HCT116 (cell line): ENCODE measurements around the gene ICAM2. TPM values are rescaled to one million over a fixed set of nuclear protein-coding genes. Genes with fewer than 3 reads are reported as not detected.

Source experiments
- ATAC-seq: fragments of 200-7000 bp; cut with Tn5 transposase; 2 replicates; pipeline ENCODE4 v1.9.1; 2020; ENCODE audit warnings: mild to moderate bottlenecking, moderate library complexity
- BruUV-seq: library from RNA; stranded (reverse); fragments of 400-500 nt; replicated peaks from 2 replicates; lab custom pipeline; 2021; lab: Mats Ljungman, UMichigan
- CTCF ChIA-PET: fragments of 300-600 bp; sonication (Branson Sonifier 250); formaldehyde crosslinking; loops from one replicate; lab custom pipeline; 2021; ENCODE audit warnings: antibody characterized with exemption; lab: Charles Lee
- POLR2A ChIA-PET: fragments of 300-600, 350-600 bp; sonication (Branson Sonifier 250); formaldehyde crosslinking; loops from one replicate; lab custom pipeline; 2021; ENCODE audit warnings: antibody characterized with exemption; lab: Charles Lee
- RAD21 ChIA-PET, 2 experiments: fragments of 300-600 bp; sonication (Branson Sonifier 250); formaldehyde crosslinking; loops; one replicate each; lab custom pipeline; 2023; ENCODE audit warnings: low total read pairs in 2 of 2; ENCODE audit not compliant: uncharacterized antibody in 2 of 2, unreplicated experiment in 2 of 2, low non-redundant PET in 1 of 2; lab: Charles Lee
- DNase-seq: peaks from one replicate; pipeline ENCODE4 v3.0.0-alpha.2; 2010; ENCODE audit warnings: low read depth, low spot score
- H2AFZ ChIP-seq: fragments of 200-600 bp; shearing (Covaris generic), sonication (generic); 2 replicates; pipeline ENCODE4 v1.6.1; 2017; ENCODE audit warnings: low read depth, mixed run types, mixed read lengths, antibody characterized with exemption, low read length; ENCODE audit not compliant: poor library complexity, severe bottlenecking
- H3K27ac ChIP-seq: 2 replicates; pipeline ENCODE4 v1.5.1; 2012; ENCODE audit warnings: low read depth, low read length
- H3K27me3 ChIP-seq: fragments of 200-600 bp; sonication (generic); 2 replicates; pipeline ENCODE4 v1.6.1; 2016; ENCODE audit warnings: mixed run types, low read length, mixed read lengths; ENCODE audit not compliant: insufficient read depth
- H3K36me3 ChIP-seq, 2 experiments: fragments of 200-500 bp in 1 of 2; fragments of 200-600 bp in 1 of 2; sonication (Bioruptor generic) in 1 of 2; sonication (generic) in 1 of 2; 2 replicates each; pipeline versions ENCODE4 v1.5.1 to v1.6.1; 2014 to 2016; ENCODE audit warnings: low read length in 2 of 2, inconsistent platforms in 1 of 2, mixed read lengths in 1 of 2, mixed run types in 1 of 2; ENCODE audit not compliant: insufficient read depth in 2 of 2, control insufficient read depth in 1 of 2
- H3K4me1 ChIP-seq, 2 experiments: fragments of 200-600 bp in 1 of 2; sonication (generic) in 1 of 2; 2 replicates each; pipeline versions ENCODE4 v1.5.1 to v1.6.1; 2012 to 2017; ENCODE audit warnings: low read length in 2 of 2, inconsistent platforms in 1 of 2, mild to moderate bottlenecking in 1 of 2, mixed read lengths in 1 of 2, mixed run types in 1 of 2, moderate library complexity in 1 of 2; ENCODE audit not compliant: insufficient read depth in 2 of 2, control insufficient read depth in 1 of 2
- H3K4me2 ChIP-seq: fragments of 200-600 bp; sonication (generic); 2 replicates; pipeline ENCODE4 v1.6.1; 2017; ENCODE audit warnings: mixed run types, low read length, mixed read lengths
- H3K4me3 ChIP-seq, 2 experiments: fragments of 200-600 bp in 1 of 2; sonication (generic) in 1 of 2; replicated peaks in 1 of 2; 2 replicates each; pipeline ENCODE4 v1.5.1; 2011 to 2016; ENCODE audit warnings: low read length in 2 of 2, control low read depth in 1 of 2, low read depth in 1 of 2, mild to moderate bottlenecking in 1 of 2, mixed read lengths in 1 of 2, mixed run types in 1 of 2
- H3K79me2 ChIP-seq: fragments of 200-600 bp; sonication (generic); 2 replicates; pipeline ENCODE4 v1.6.1; 2017; ENCODE audit warnings: mild to moderate bottlenecking, mixed run types, low read length, moderate library complexity, mixed read lengths; ENCODE audit not compliant: insufficient read depth
- H3K9ac ChIP-seq: fragments of 200-600 bp; sonication (generic); 2 replicates; pipeline ENCODE4 v1.6.1; 2016; ENCODE audit warnings: low read length, mixed read lengths
- H3K9me2 ChIP-seq: fragments of 200-600 bp; sonication (generic), shearing (Covaris generic); 2 replicates; pipeline ENCODE4 v1.6.1; 2017; ENCODE audit warnings: mixed run types, mild to moderate bottlenecking, moderate library complexity; ENCODE audit not compliant: insufficient read depth
- H3K9me3 ChIP-seq, 2 experiments: fragments of 200-500 bp in 1 of 2; fragments of 200-600 bp in 1 of 2; sonication (Bioruptor generic) in 1 of 2; sonication (generic) in 1 of 2; 2 replicates each; pipeline ENCODE4 v1.6.1; 2014 to 2017; ENCODE audit warnings: low read length in 2 of 2, mixed read lengths in 2 of 2, inconsistent platforms in 1 of 2, low read depth in 1 of 2, mild to moderate bottlenecking in 1 of 2, mixed run types in 1 of 2, moderate library complexity in 1 of 2; ENCODE audit not compliant: control insufficient read depth in 1 of 2, insufficient read depth in 1 of 2
- H4K20me1 ChIP-seq: fragments of 200-600 bp; sonication (generic), shearing (Covaris generic); 2 replicates; pipeline ENCODE4 v1.6.1; 2017; ENCODE audit warnings: mixed run types, mild to moderate bottlenecking, moderate library complexity; ENCODE audit not compliant: insufficient read depth
- CBX3 ChIP-seq: IDR thresholded peaks from 2 replicates; pipeline ENCODE4 v1.6.1; 2012; ENCODE audit warnings: low read depth
- CEBPB ChIP-seq: IDR thresholded peaks from 2 replicates; pipeline ENCODE4 v1.6.1; 2012; ENCODE audit warnings: low read depth
- EGR1 ChIP-seq: IDR thresholded peaks from 2 replicates; pipeline ENCODE4 v1.6.1; 2012; ENCODE audit warnings: low read depth
- ELF1 ChIP-seq: IDR thresholded peaks from 2 replicates; pipeline ENCODE4 v1.6.1; 2012; ENCODE audit warnings: low read depth, borderline replicate concordance
- FOSL1 ChIP-seq: IDR thresholded peaks from 2 replicates; pipeline ENCODE4 v1.6.1; 2012; ENCODE audit warnings: low read depth
- POLR2A ChIP-seq: IDR thresholded peaks from 2 replicates; pipeline ENCODE4 v1.7.0; 2011; ENCODE audit warnings: borderline replicate concordance; ENCODE audit not compliant: insufficient read depth, insufficient read length; ENCODE audit errors: extremely low read depth
- POLR2AphosphoS5 ChIP-seq: IDR thresholded peaks from 2 replicates; pipeline ENCODE4 v1.6.1; 2011; ENCODE audit warnings: mild to moderate bottlenecking, low read depth, low read length, moderate library complexity
- RAD21 ChIP-seq: IDR thresholded peaks from 2 replicates; pipeline ENCODE4 v1.6.1; 2012; ENCODE audit warnings: low read depth, mild to moderate bottlenecking
- SIN3A ChIP-seq: IDR thresholded peaks from 2 replicates; pipeline ENCODE4 v1.6.1; 2012; ENCODE audit warnings: low read depth
- SRF ChIP-seq: IDR thresholded peaks from 2 replicates; pipeline ENCODE4 v1.6.1; 2012; ENCODE audit warnings: low read depth
- TCF7L2 ChIP-seq: IDR thresholded peaks from 2 replicates; pipeline ENCODE4 v1.7.0; 2011; ENCODE audit warnings: borderline replicate concordance, inconsistent platforms; ENCODE audit not compliant: insufficient read depth, insufficient read length; ENCODE audit errors: extremely low read depth
- YY1 ChIP-seq: IDR thresholded peaks from 2 replicates; pipeline ENCODE4 v1.6.1; 2011; ENCODE audit warnings: low read length, low read depth, moderate library complexity, mild to moderate bottlenecking; ENCODE audit not compliant: insufficient replicate concordance; ENCODE audit errors: extremely low read depth
- ZBTB33 ChIP-seq: IDR thresholded peaks from 2 replicates; pipeline ENCODE4 v1.6.1; 2011; ENCODE audit warnings: mild to moderate bottlenecking, low read length, moderate library complexity; ENCODE audit not compliant: insufficient replicate concordance; ENCODE audit errors: extremely low read depth
- ZFX ChIP-seq: fragments of 450-650 bp; IDR thresholded peaks from 2 replicates; pipeline ENCODE4 v1.6.1; 2017
- ZNF274 ChIP-seq: fragments of 200-500 bp; sonication (Bioruptor generic); IDR thresholded peaks from 2 replicates; pipeline ENCODE4 v1.6.1; 2014; ENCODE audit warnings: mild to moderate bottlenecking, low read depth, low read length, inconsistent platforms
- intact Hi-C: fragments of 100-400 bp; cut with micrococcal nuclease; formaldehyde crosslinking; loops from 2 replicates; pipeline ENCODE4 v1.10.0; 2022
- total RNA-seq: library from RNA; stranded (reverse); gene quantifications from one replicate; pipeline ENCODE4 v1.2.1, GENCODE V29; 2021; ENCODE audit not compliant: unreplicated experiment
- TF ChIP-seq, protein P1 (sequence below): IDR thresholded peaks from 2 replicates; pipeline ENCODE4 v1.6.1; 2012; ENCODE audit warnings: low read depth
- TF ChIP-seq, protein P2 (sequence below): IDR thresholded peaks from 2 replicates; pipeline ENCODE4 v1.6.1; 2012
- TF ChIP-seq, protein P3 (sequence below), 3 experiments: fragments of 200-600 bp in 1 of 3; sonication (generic) in 1 of 3; IDR thresholded peaks in 2 of 3; conservative IDR thresholded peaks in 1 of 3; 2 replicates each; pipeline ENCODE4 v1.5.1; 2012 to 2017; ENCODE audit warnings: low read depth in 2 of 3, low read length in 2 of 3, antibody characterized with exemption in 1 of 3, borderline replicate concordance in 1 of 3, control low read depth in 1 of 3, mild to moderate bottlenecking in 1 of 3, mixed read lengths in 1 of 3, mixed run types in 1 of 3, moderate library complexity in 1 of 3; ENCODE audit not compliant: insufficient read depth in 1 of 3
- TF ChIP-seq, protein P4 (sequence below): IDR thresholded peaks from 2 replicates; pipeline ENCODE4 v1.6.1; 2012

The ICAM2 gene
- total RNA-seq, 1 experiment from 2014 or later, result 0.61 TPM

GRCh38 chr17:64059756-64060155, 39.3 kb upstream of the ICAM2 start:
- Histone ChIP-seq H3K4me2 (no peak overlapping the region), H3K27ac (no peak overlapping the region), H3K9me2 (no peaks in the 10 kb centered on the region), H3K4me1 (peaks cover 0 to 7% of the 10 kb centered on the region in 2 experiments; a peak in 1 of 4 replicates), H4K20me1 (no peaks in the 10 kb centered on the region), H3K4me3 (no peak overlapping the region), H3K27me3 (no peaks in the 10 kb centered on the region), H3K79me2 (no peaks in the 10 kb centered on the region), H3K9me3 (no peaks in the 10 kb centered on the region)
- POLR2A ChIA-PET, result no interaction called here
- CTCF ChIA-PET, result interaction anchor here (5.9 kb wide), 1 partner anchor 74 kb away, joined by 158 read pairs; no protein-coding TSS in a partner anchor
- TF ChIP-seq POLR2A (no peak), EGR1 (no peak), TCF7L2 (no peak), FOSL1 (no peak), POLR2AphosphoS5 (no peak), ELF1 (no peak), RAD21 (no peak), ZBTB33 (no peak), SRF (no peak), YY1 (no peak), CEBPB (no peak), CBX3 (no peak), ZNF274 (no peak), SIN3A (no peak), ZFX (no peak)
- TF ChIP-seq, protein P1, sequence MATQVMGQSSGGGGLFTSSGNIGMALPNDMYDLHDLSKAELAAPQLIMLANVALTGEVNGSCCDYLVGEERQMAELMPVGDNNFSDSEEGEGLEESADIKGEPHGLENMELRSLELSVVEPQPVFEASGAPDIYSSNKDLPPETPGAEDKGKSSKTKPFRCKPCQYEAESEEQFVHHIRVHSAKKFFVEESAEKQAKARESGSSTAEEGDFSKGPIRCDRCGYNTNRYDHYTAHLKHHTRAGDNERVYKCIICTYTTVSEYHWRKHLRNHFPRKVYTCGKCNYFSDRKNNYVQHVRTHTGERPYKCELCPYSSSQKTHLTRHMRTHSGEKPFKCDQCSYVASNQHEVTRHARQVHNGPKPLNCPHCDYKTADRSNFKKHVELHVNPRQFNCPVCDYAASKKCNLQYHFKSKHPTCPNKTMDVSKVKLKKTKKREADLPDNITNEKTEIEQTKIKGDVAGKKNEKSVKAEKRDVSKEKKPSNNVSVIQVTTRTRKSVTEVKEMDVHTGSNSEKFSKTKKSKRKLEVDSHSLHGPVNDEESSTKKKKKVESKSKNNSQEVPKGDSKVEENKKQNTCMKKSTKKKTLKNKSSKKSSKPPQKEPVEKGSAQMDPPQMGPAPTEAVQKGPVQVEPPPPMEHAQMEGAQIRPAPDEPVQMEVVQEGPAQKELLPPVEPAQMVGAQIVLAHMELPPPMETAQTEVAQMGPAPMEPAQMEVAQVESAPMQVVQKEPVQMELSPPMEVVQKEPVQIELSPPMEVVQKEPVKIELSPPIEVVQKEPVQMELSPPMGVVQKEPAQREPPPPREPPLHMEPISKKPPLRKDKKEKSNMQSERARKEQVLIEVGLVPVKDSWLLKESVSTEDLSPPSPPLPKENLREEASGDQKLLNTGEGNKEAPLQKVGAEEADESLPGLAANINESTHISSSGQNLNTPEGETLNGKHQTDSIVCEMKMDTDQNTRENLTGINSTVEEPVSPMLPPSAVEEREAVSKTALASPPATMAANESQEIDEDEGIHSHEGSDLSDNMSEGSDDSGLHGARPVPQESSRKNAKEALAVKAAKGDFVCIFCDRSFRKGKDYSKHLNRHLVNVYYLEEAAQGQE, result no peak
- TF ChIP-seq, protein P2, sequence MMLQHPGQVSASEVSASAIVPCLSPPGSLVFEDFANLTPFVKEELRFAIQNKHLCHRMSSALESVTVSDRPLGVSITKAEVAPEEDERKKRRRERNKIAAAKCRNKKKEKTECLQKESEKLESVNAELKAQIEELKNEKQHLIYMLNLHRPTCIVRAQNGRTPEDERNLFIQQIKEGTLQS, result no peak
- TF ChIP-seq, protein P3, sequence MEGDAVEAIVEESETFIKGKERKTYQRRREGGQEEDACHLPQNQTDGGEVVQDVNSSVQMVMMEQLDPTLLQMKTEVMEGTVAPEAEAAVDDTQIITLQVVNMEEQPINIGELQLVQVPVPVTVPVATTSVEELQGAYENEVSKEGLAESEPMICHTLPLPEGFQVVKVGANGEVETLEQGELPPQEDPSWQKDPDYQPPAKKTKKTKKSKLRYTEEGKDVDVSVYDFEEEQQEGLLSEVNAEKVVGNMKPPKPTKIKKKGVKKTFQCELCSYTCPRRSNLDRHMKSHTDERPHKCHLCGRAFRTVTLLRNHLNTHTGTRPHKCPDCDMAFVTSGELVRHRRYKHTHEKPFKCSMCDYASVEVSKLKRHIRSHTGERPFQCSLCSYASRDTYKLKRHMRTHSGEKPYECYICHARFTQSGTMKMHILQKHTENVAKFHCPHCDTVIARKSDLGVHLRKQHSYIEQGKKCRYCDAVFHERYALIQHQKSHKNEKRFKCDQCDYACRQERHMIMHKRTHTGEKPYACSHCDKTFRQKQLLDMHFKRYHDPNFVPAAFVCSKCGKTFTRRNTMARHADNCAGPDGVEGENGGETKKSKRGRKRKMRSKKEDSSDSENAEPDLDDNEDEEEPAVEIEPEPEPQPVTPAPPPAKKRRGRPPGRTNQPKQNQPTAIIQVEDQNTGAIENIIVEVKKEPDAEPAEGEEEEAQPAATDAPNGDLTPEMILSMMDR (IDR thresholded peaks at IDR 0.05 in 2 of 3, conservative IDR thresholded peaks at IDR 0.05 in 1 of 3; ENCODE audit: borderline replicate concordance in 1 of 3, insufficient read depth in 1 of 3, low read depth in 2 of 3, low read length in 2 of 3), result no peak
- TF ChIP-seq, protein P4, sequence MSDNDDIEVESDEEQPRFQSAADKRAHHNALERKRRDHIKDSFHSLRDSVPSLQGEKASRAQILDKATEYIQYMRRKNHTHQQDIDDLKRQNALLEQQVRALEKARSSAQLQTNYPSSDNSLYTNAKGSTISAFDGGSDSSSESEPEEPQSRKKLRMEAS, result no peak
- TF ChIP-seq, all 23 proteins: peak for 0
- BruUV-seq, result no TSS peak
- no peak overlapping the region for H2AFZ ChIP-seq
- H3K36me3 ChIP-seq, result peaks cover 0 to 5% of the 10 kb centered on the region in 2 experiments; a peak in 1 of 4 replicates
- ATAC-seq (no peak), DNase-seq (no peak)
- intact Hi-C loops, result loop anchor here (10.0 kb wide), 1 partner anchor 225 kb away; no protein-coding TSS in a partner anchor
- RAD21 ChIA-PET, result no interaction called here
- H3K9ac ChIP-seq, result no peak overlapping the region
